Right forelimb (tissue), 1 donor: Measurements from ENCODE around the gene EFCAB12.

ENCODE experiments used
- DNase-seq: peaks from one replicate; pipeline ENCODE4 v3.0.0-alpha.2; 2018

EFCAB12 gene

GRCh38 chr3:129442947-129443346 is 14.5 kb upstream of the EFCAB12 start:
- DNase-seq: no peak

GRCh38 chr3:129442486-129442885 is 14.1 kb upstream of the EFCAB12 start:
- no peak for DNase-seq

- peak; percentile 48 for DNase-seq
These were observed 13.3 kb upstream of the EFCAB12 start for GRCh38 chr3:129441782-129442181.

- DNase-seq: no peak
These were observed 12.8 kb upstream of the EFCAB12 start for GRCh38 chr3:129441215-129441614.

GRCh38 chr3:129440618-129441190 is 12.3 kb upstream of the EFCAB12 start:
- no peak for DNase-seq

GRCh38 chr3:129439817-129440617 is 11.6 kb upstream of the EFCAB12 start, which contains the start of the genes IFT122 and MBD4:
Gene IFT122 (plus strand): TSS chr3:129440224. CDS start chr3:129440331, 107 bp downstream.
Gene MBD4 (minus strand): TSS chr3:129439948. CDS start chr3:129439833, 115 bp downstream.
- DNase-seq: peak; percentile 98

GRCh38 chr3:129439226-129439816 is 10.9 kb upstream of the EFCAB12 start:
- DNase-seq: no peak

- no peak for DNase-seq
These were observed 6.9 kb upstream of the EFCAB12 start for GRCh38 chr3:129435367-129435766.

- no peak for DNase-seq
These were observed 5.7 kb upstream of the EFCAB12 start for GRCh38 chr3:129434140-129434539.

- no peak for DNase-seq
These were observed 5.1 kb upstream of the EFCAB12 start for GRCh38 chr3:129433565-129433964.

- no peak for DNase-seq
These were observed 4.2 kb upstream of the EFCAB12 start for GRCh38 chr3:129432671-129433070.

- no peak for DNase-seq
These were observed 3.6 kb upstream of the EFCAB12 start for GRCh38 chr3:129432036-129432435.

GRCh38 chr3:129429602-129430001 is 1.2 kb upstream of the EFCAB12 start:
- no peak for DNase-seq

GRCh38 chr3:129429080-129429451 is 630 bp upstream of the EFCAB12 start:
- no peak for DNase-seq

- DNase-seq: no peak
These were observed 445 bp downstream of the EFCAB12 start for GRCh38 chr3:129428007-129428375.

- DNase-seq: no peak
These were observed 2.8 kb downstream of the EFCAB12 start for GRCh38 chr3:129425619-129426018.

GRCh38 chr3:129425213-129425612 is 3.2 kb downstream of the EFCAB12 start:
- DNase-seq: no peak

GRCh38 chr3:129424185-129424841 is 4.1 kb downstream of the EFCAB12 start:
- no peak for DNase-seq

GRCh38 chr3:129422897-129423296 is 5.5 kb downstream of the EFCAB12 start:
- no peak for DNase-seq

GRCh38 chr3:129421988-129422745 is 6.3 kb downstream of the EFCAB12 start:
- DNase-seq: no peak

- DNase-seq: no peak
These were observed 7.1 kb downstream of the EFCAB12 start for GRCh38 chr3:129421236-129421883.

GRCh38 chr3:129419476-129419875 is 9.0 kb downstream of the EFCAB12 start:
- no peak for DNase-seq
